GM21786 (cell line): ENCODE results near the gene AKR1E2.
"Not testable (repeated sequence)": the region's sequence is repeated elsewhere in the genome, so short reads cannot be mapped to it uniquely, and the experiment has no call there.

ENCODE experiments used
- ATAC-seq: cut with Tn5 transposase; IDR thresholded peaks from one replicate; pipeline ENCODE4 v1.9.1; 2021; ENCODE audit not compliant: unreplicated experiment

Gene AKR1E2

DNA sequence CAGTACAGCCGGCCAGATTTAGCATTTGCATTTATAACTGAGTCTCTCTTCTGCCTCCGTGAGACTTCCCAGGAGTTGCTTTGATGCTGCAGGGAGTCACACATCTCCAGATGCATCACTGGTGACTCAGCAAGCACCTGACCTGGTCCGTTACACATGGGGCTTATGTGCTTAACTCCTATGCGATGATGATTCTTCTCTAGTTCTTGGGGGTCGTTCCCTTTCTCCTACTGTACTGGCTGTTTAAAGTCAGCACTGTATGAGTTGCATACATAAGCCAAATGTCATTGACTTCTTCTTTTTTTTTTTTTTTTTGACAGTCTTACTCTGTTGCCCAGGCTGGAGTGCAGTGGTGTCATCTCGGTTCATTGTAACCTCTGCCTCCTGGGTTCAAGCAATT is 13.0 kb upstream of the AKR1E2 start:
- ATAC-seq = no peak

DNA sequence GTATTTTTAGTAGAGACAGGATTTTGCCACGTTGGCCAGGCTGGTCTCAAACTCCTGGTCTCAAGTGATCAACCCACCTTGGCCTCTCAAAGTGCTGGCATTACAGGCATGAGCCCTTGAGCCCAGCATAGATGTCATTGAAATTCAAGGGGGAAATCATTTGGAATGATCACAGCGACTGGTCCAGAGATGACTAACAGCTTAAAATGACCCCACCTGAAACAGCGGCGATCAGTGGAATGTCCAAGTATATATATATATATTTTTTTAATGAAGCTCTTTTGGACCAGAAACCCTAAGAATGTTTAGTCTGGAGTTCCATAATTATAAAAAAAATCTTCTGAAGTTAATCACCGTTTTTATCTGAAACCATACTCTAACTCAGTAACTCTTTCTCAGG is 12.5 kb upstream of the AKR1E2 start:
- no peak for ATAC-seq

- ATAC-seq = not testable (repeated sequence)
These were observed 10.3 kb upstream of the AKR1E2 start for GRCh38 chr10:4815646-4816180.

GRCh38 chr10:4816966-4817365 is 9.0 kb upstream of the AKR1E2 start:
- no peak for ATAC-seq

GRCh38 chr10:4819067-4819466 is 6.9 kb upstream of the AKR1E2 start:
- no peak for ATAC-seq

DNA sequence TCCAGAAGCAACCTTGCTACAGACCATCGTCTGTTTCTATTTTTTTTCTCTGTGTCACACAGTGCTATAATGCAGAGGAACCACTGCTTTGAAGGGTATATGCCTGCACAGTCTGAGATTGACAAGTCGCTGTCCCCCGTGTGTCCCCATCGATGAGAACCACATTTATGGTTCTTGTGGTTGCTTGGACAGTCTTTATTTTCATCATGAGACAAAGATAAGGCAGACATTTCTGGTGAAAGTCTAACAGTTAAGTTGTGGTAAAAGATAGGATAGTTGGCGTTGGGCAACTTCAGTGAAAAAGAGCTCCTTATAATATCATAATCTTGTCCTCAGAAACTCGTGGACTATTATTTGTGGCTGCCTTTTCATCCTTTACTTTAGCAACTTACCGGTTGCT is 6.3 kb upstream of the AKR1E2 start:
- ATAC-seq = no peak

GRCh38 chr10:4820804-4821401 is 5.1 kb upstream of the AKR1E2 start:
- ATAC-seq = no peak

GRCh38 chr10:4822208-4822607 is 3.8 kb upstream of the AKR1E2 start:
- ATAC-seq = no peak

- ATAC-seq = no peak
These were observed 1.2 kb upstream of the AKR1E2 start for GRCh38 chr10:4824791-4825310.

- no peak for ATAC-seq
These were observed 545 bp upstream of the AKR1E2 start for GRCh38 chr10:4825456-4825867.

DNA sequence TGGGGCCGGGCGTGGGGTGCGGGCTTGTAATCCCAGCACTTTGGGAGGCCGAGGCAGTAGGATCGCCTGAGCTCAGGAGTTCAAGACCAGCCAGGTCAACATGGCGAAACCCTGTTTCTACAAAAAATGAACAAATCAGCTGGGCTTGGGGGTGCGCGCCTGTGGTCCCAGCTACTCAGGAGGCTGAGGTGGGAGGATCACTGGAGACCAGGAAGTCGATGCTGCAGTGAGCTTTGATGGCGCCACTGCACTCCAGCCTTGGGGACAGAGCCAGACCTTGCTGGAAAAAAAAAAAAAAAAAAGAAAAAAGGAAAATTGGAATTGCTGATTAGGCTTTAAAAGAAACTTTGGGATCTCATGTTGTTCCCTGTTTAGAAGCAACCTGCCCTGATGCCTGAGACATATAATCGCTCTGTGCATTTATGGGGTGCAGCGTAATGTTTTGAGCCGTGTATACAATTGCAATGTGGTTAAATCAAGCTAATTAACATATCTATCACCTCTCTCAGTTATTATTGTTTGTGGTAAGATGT is 851 bp downstream of the AKR1E2 start:
- no peak for ATAC-seq

DNA sequence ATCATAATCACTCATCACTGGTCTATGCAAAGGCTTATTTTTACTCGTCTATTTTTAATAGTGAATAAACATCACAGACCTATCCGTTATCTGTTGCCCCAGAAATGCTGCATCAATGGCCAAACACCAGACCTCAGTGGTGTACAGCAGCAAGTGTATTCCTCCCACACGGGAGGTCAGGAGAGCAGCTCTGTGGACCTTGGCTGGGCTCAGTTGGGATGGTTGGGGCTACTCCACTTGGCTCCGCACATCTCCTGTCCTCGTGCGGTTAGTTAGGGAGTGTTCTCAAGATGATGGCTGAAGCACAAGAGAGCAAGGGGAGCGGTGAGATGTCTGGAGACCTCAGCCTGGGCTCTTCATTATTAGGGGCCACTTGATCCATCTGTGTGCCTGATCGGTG is 2.0 kb downstream of the AKR1E2 start:
- ATAC-seq = no peak

GRCh38 chr10:4830551-4830950 is 4.5 kb downstream of the AKR1E2 start:
- no peak for ATAC-seq

- no peak for ATAC-seq
These were observed 5.1 kb downstream of the AKR1E2 start for GRCh38 chr10:4831091-4831490.

- ATAC-seq = no peak
These were observed 7.3 kb downstream of the AKR1E2 start for GRCh38 chr10:4833286-4833685.

GRCh38 chr10:4834898-4835405 is 8.9 kb downstream of the AKR1E2 start:
- no peak for ATAC-seq

DNA sequence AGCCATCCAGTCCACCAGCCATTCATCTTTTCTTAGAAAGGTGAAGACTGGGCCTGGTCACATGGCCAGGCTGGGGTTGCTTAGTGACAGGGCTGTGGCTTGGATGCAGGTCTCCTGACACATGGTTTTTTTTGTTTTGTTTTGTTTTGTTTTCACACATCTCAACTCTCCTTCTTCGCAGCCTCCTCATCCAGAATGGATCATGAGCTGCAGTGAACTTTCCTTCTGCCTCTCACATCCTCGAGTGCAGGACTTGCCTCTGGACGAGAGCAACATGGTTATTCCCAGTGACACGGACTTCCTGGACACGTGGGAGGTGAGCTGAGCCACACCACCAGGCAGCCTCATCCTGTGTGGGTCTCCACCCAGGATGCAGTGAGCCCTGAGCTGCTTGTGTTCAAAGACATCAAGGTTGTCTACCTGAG is 9.5 kb downstream of the AKR1E2 start:
- ATAC-seq = no peak

DNA sequence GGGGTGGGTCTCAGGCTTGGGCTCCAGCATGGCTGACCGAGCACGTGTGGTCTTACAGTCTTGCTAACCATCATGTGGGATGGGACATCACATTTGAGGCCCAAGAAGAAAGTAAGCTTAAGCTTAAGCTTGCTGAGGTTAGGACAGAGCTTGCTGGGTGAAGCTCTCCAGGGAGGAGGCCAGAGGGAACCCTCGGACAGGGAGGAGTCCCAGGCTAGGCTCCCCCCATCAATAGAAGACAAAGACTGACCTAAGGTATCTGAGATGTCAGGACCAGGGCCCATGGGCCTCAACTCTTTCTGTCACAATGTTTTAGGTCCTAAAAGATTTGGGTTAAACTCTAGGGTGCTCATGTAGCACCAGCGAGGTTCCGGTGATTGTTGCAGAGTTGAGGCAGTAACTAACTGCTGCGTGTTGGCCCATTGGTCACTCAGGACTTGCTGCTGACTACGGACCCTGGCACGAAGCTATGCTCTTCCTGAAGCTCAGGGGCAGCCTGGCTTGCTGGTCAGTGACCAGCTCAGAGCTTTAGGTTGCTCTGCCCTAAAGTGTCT is 10.5 kb downstream of the AKR1E2 start:
- no peak for ATAC-seq

DNA sequence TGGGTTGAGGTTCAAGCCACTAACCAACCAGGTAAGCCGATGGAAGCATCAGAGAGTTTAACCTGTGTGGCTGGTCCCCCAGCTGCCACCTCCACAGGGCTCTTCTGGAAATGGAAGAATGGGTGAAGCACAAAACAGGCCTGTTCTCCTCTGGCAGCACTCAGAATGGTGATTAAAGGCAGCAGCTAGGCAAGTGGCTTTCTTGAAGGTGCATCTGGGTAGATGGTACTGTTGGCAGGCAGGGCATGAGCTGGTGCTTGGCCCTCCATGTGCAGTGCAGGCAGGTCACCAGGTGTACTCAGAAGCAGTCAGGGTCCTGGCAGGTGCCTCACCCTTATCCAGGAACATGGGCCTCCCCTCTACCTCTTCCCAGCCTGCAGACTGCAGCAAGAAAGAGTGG is 11.5 kb downstream of the AKR1E2 start:
- ATAC-seq = no peak

- no peak for ATAC-seq
These were observed 12.7 kb downstream of the AKR1E2 start for GRCh38 chr10:4838743-4839142.

- no peak for ATAC-seq
These were observed 13.3 kb downstream of the AKR1E2 start for GRCh38 chr10:4839353-4839752.

- ATAC-seq = no peak
These were observed 14.1 kb downstream of the AKR1E2 start for GRCh38 chr10:4840151-4840550.
